Kidney epithelial cell (primary cell): Measurements from ENCODE around the gene CUTA. TPM values are rescaled to one million over a fixed set of nuclear protein-coding genes. Genes with fewer than 3 reads are reported as not detected.

Experiments
- DNase-seq: peaks from one replicate; pipeline ENCODE4 v3.0.0-alpha.2; 2010; ENCODE audit warnings: low read depth
- H3K27me3 ChIP-seq: 2 replicates; pipeline ENCODE4 v1.6.0; 2011; ENCODE audit warnings: low read length; ENCODE audit not compliant: control insufficient read depth, insufficient read depth
- H3K36me3 ChIP-seq: 2 replicates; pipeline ENCODE4 v1.5.1; 2011; ENCODE audit warnings: low read length; ENCODE audit not compliant: control insufficient read depth, insufficient read depth
- H3K4me3 ChIP-seq: 2 replicates; pipeline ENCODE4 v1.5.1; 2011; ENCODE audit warnings: low read depth, mild to moderate bottlenecking, control low read depth, low read length
- total RNA-seq: library from RNA; depleted of rRNA; stranded (reverse); fragments of >200 nt; gene quantifications from 2 replicates; pipeline ENCODE4 v1.2.3, GENCODE V29; 2015
- TF ChIP-seq, protein P1 (sequence below): IDR thresholded peaks from 2 replicates; pipeline ENCODE4 v1.5.1; 2011; ENCODE audit warnings: mild to moderate bottlenecking, moderate library complexity, low read length, control low read depth, inconsistent platforms; ENCODE audit not compliant: insufficient read depth, poor library complexity, severe bottlenecking

CUTA gene
- total RNA-seq, 1 donor from 2014 or later, result 226 TPM

DNA sequence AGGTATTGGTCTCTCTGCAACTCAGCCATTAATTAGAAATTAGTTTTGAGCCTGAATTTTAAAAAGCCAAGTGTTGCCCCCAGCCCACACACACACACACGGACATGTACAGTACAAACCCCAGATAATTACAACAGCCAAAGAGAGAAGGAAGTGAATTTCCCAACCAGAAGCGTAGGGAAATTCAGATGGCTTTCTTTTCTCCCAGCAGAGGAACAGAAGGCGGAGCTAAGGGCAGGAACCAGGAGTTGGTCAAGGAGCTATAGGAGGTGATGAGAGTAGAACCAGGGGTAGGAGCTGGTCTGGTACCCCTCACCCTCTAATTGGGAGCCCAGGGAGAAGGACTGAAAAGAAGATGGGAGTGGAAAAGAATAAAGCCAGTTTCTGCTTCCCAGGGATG, 32.5 kb upstream of the CUTA start:
- peaks cover 1% of the 10 kb centered on the region for H3K36me3 ChIP-seq
- H3K27me3 ChIP-seq, result no peaks in the 10 kb centered on the region
- no peak overlapping the region for H3K4me3 ChIP-seq
- no peak for DNase-seq
- TF ChIP-seq, protein P1, sequence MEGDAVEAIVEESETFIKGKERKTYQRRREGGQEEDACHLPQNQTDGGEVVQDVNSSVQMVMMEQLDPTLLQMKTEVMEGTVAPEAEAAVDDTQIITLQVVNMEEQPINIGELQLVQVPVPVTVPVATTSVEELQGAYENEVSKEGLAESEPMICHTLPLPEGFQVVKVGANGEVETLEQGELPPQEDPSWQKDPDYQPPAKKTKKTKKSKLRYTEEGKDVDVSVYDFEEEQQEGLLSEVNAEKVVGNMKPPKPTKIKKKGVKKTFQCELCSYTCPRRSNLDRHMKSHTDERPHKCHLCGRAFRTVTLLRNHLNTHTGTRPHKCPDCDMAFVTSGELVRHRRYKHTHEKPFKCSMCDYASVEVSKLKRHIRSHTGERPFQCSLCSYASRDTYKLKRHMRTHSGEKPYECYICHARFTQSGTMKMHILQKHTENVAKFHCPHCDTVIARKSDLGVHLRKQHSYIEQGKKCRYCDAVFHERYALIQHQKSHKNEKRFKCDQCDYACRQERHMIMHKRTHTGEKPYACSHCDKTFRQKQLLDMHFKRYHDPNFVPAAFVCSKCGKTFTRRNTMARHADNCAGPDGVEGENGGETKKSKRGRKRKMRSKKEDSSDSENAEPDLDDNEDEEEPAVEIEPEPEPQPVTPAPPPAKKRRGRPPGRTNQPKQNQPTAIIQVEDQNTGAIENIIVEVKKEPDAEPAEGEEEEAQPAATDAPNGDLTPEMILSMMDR, result no peak

DNA sequence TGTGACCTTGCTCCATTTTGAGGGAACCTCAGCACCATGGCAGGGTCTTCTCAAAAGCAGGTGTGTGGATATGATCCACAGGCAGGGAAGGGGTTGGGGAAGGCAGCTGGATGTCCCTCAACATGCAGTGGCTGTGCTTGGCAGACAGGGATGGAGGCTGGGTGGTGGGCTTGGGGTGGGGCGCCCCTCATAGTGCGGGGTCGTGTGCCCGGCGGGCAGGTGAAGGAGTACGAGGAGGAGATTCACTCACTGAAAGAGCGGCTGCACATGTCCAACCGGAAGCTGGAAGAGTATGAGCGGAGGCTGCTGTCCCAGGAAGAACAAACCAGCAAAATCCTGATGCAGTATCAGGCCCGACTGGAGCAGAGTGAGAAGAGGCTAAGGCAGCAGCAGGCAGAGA, 28.4 kb upstream of the CUTA start:
- no peak overlapping the region for H3K4me3 ChIP-seq
- DNase-seq, result no peak
- peaks cover 3% of the 10 kb centered on the region for H3K36me3 ChIP-seq
- H3K27me3 ChIP-seq, result no peaks in the 10 kb centered on the region
- TF ChIP-seq, protein P1, result no peak

DNA sequence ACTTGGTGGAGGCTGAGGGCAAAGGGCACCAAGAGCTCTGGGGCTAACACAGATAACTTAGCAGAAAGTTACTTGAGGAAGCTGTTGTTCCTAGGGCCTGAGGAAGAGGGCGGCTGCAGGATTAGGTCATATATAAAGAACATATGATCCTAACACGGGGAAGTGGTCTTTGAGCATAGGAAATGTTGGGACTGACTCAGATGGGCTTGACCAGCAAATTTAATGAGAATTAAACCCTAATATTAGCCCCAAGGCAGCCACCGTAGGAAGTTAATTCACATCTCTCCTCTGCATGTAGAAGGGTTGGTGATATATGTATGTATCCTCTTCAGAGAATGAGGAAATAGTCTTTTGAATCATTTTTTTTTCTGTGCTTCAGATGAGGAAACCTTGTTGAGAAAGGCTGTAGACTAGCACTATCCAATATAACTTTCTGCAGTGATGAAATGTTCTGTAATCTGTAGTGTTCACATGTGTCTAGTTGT, 27.3 kb upstream of the CUTA start:
- Histone ChIP-seq H3K27me3 (no peaks in the 10 kb centered on the region), H3K4me3 (no peak overlapping the region), H3K36me3 (peaks cover 3% of the 10 kb centered on the region)
- DNase-seq, result no peak
- TF ChIP-seq, protein P1, result no peak

DNA sequence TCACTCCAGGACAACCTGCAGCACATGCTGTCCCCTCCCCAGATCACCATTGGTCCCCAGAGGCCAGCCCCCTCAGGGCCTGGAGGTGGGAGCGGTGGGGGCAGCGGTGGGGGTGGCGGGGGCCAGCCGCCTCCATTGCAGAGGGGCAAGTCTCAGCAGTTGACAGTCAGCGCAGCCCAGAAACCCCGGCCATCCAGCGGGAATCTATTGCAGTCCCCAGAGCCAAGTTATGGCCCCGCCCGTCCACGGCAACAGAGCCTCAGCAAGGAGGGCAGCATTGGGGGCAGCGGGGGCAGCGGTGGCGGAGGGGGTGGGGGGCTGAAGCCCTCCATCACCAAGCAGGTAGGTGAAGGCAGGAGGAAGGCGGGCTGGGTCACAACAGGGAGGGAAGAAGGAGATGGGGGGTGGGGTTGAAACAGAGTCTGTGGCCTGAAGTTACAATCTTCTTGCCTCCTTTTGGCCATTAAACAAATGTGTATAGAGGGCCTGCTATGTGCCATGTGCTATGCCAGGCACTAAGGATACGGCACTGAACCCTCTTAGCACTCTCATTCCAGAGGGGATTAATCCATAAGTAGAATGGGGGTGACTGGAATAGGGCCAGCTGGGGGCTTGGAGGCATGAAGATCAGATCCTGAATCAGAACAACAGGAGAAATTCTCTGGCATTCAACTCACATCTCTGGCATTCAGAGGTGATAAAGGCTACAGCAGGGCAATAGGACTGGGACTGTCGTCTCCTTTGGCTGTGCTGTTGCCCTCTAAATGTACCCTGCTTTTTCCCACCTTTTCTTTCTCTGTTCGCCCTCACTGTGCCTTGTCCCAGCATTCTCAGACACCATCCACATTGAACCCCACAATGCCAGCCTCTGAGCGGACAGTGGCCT, 26.0 kb upstream of the CUTA start:
- Histone ChIP-seq H3K27me3 (no peaks in the 10 kb centered on the region), H3K36me3 (peaks cover 3% of the 10 kb centered on the region), H3K4me3 (no peak overlapping the region)
- DNase-seq, result no peak
- TF ChIP-seq, protein P1, result no peak

DNA sequence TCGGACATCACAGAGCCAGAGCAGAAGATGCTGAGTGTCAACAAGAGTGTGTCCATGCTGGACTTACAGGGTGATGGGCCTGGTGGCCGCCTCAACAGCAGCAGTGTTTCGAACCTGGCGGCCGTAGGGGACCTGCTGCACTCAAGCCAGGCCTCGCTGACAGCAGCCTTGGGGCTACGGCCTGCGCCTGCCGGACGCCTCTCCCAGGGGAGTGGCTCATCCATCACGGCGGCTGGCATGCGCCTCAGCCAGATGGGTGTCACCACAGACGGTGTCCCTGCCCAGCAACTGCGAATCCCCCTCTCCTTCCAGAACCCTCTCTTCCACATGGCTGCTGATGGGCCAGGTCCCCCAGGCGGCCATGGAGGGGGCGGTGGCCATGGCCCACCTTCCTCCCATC, 25.1 kb upstream of the CUTA start:
- TF ChIP-seq, protein P1, result no peak
- no peak for DNase-seq
- Histone ChIP-seq H3K27me3 (no peaks in the 10 kb centered on the region), H3K36me3 (peaks cover 4% of the 10 kb centered on the region), H3K4me3 (no peak overlapping the region)
